ENCODE measurements around the gene CFAP58.
"Not testable (repeated sequence)": the region's sequence is repeated elsewhere in the genome, so short reads cannot be mapped to it uniquely, and the experiment has no call there.

The CFAP58 gene

GRCh38 chr10:104437226-104437625 lies 83.6 kb downstream of the CFAP58 start:
- DNase-seq: no peak

- DNase-seq: no peak
Measured at GRCh38 chr10:104440221-104440620, 86.6 kb downstream of the CFAP58 start.

- DNase-seq: peak in 1 of 2 experiments; percentile 9
Measured at GRCh38 chr10:104441329-104442000, 87.8 kb downstream of the CFAP58 start.

GRCh38 chr10:104445359-104445758 lies 91.7 kb downstream of the CFAP58 start:
- DNase-seq: no peak

- no peak for DNase-seq
Measured at GRCh38 chr10:104446151-104446550, 92.5 kb downstream of the CFAP58 start.

- no peak for DNase-seq
Measured at GRCh38 chr10:104447331-104447730, 93.7 kb downstream of the CFAP58 start.

- no peak for DNase-seq
Measured at GRCh38 chr10:104447906-104448305, 94.3 kb downstream of the CFAP58 start.

GRCh38 chr10:104449391-104449790 lies 95.8 kb downstream of the CFAP58 start:
- no peak for DNase-seq

GRCh38 chr10:104450490-104450889 lies 96.9 kb downstream of the CFAP58 start:
- no peak for DNase-seq

GRCh38 chr10:104450954-104451353 lies 97.3 kb downstream of the CFAP58 start:
- no peak for DNase-seq

- DNase-seq: no peak
Measured at GRCh38 chr10:104452977-104453376, 99.3 kb downstream of the CFAP58 start.

GRCh38 chr10:104456802-104457542 lies 103.3 kb downstream of the CFAP58 start:
- DNase-seq: no peak

GRCh38 chr10:104457543-104457828 lies 103.9 kb downstream of the CFAP58 start:
- no peak for DNase-seq

GRCh38 chr10:104465575-104465974 lies 111.9 kb downstream of the CFAP58 start:
- DNase-seq: not testable (repeated sequence)

- DNase-seq: not testable (repeated sequence)
Measured at GRCh38 chr10:104468818-104469217, 115.2 kb downstream of the CFAP58 start.

- no peak for DNase-seq
Measured at GRCh38 chr10:104472505-104472904, 118.9 kb downstream of the CFAP58 start.

- no peak for DNase-seq
Measured at GRCh38 chr10:104472957-104473745, 119.5 kb downstream of the CFAP58 start.

- DNase-seq: no peak
Measured at GRCh38 chr10:104478380-104478779, 124.7 kb downstream of the CFAP58 start.

- no peak for DNase-seq
Measured at GRCh38 chr10:104479906-104480593, 126.4 kb downstream of the CFAP58 start.

GRCh38 chr10:104480797-104481196 lies 127.2 kb downstream of the CFAP58 start:
- no peak for DNase-seq

GRCh38 chr10:104483582-104483981 lies 129.9 kb downstream of the CFAP58 start:
- no peak for DNase-seq

- DNase-seq: no peak
Measured at GRCh38 chr10:104485632-104486031, 132.0 kb downstream of the CFAP58 start.

- DNase-seq: no peak
Measured at GRCh38 chr10:104486803-104487202, 133.2 kb downstream of the CFAP58 start.

Measured in NCI-H446 (cell line).